ENCODE measurements around the gene INHBA. TPM values are rescaled to one million over a fixed set of nuclear protein-coding genes. Genes with fewer than 3 reads are reported as not detected.

The INHBA gene
- total RNA-seq, 1 experiment from 2014 or later, result 0.28 TPM

DNA sequence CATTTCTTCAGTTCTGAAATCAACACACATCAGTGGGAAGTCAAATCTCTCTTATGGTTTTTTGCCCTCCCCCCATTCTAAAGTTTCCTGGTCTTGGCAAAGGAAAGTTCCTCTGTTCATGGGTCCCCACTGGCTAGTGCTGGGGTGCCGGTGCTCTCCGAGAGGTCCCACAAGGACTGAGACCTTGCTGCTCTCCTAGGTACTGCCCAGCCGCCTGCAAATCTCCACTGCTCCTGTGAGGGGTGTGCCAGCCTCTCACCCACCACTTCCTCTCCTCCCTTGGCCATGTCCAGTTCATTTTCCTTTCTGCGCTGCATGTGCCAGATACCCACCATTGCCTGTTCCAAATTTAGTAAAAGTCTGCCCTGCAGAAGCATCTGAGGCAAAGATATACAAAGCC is 17.2 kb upstream of the INHBA start:
- in situ Hi-C loops (cut with HindIII; ENCODE audit: low pct_unique_long_range_greater_than_20kb, low sequenced_read_pairs) (no loop called here), intact Hi-C loops (cut with micrococcal nuclease; ENCODE audit: unreplicated experiment) (no loop called here)
- Histone ChIP-seq H3K36me3 (ENCODE audit: control insufficient read depth, insufficient read depth, low read length) (no peaks in the 10 kb centered on the region), H3K4me1 (ENCODE audit: control insufficient read depth, insufficient read depth, low read length) (no peaks in the 10 kb centered on the region), H3K9me3 (ENCODE audit: control insufficient read depth, insufficient read depth, low read depth, low read length) (no peaks in the 10 kb centered on the region), H3K27me3 (ENCODE audit: control insufficient read depth, insufficient read depth, low read length) (no peaks in the 10 kb centered on the region; the same call in 1 of the 2 replicates), H3K27ac (ENCODE audit: low read length) (no peak overlapping the region), H3K4me3 (ENCODE audit: low read depth in 2 of 2, low read length in 2 of 2) (no peak overlapping the region)
- no peak for DNase-seq (ENCODE audit: low read depth, low spot score)
- ChIA-PET CTCF (no interaction called here), POLR2A (no interaction called here)
- no peak for ATAC-seq
- TF ChIP-seq, protein P1, sequence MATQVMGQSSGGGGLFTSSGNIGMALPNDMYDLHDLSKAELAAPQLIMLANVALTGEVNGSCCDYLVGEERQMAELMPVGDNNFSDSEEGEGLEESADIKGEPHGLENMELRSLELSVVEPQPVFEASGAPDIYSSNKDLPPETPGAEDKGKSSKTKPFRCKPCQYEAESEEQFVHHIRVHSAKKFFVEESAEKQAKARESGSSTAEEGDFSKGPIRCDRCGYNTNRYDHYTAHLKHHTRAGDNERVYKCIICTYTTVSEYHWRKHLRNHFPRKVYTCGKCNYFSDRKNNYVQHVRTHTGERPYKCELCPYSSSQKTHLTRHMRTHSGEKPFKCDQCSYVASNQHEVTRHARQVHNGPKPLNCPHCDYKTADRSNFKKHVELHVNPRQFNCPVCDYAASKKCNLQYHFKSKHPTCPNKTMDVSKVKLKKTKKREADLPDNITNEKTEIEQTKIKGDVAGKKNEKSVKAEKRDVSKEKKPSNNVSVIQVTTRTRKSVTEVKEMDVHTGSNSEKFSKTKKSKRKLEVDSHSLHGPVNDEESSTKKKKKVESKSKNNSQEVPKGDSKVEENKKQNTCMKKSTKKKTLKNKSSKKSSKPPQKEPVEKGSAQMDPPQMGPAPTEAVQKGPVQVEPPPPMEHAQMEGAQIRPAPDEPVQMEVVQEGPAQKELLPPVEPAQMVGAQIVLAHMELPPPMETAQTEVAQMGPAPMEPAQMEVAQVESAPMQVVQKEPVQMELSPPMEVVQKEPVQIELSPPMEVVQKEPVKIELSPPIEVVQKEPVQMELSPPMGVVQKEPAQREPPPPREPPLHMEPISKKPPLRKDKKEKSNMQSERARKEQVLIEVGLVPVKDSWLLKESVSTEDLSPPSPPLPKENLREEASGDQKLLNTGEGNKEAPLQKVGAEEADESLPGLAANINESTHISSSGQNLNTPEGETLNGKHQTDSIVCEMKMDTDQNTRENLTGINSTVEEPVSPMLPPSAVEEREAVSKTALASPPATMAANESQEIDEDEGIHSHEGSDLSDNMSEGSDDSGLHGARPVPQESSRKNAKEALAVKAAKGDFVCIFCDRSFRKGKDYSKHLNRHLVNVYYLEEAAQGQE (IDR thresholded peaks at IDR 0.05; ENCODE audit: insufficient read depth in 1 of 2, low read depth in 2 of 2, low read length in 1 of 2), result no peak
- TF ChIP-seq POLR2AphosphoS5 (IDR thresholded peaks at IDR 0.05; ENCODE audit: low read depth, low read length) (no peak), SIN3A (IDR thresholded peaks at IDR 0.05; ENCODE audit: borderline replicate concordance, insufficient read depth, low read depth, low read length) (no peak), TCF7L2 (IDR thresholded peaks at IDR 0.05; ENCODE audit: low read depth, low read length) (no peak)
- TF ChIP-seq, protein P2, sequence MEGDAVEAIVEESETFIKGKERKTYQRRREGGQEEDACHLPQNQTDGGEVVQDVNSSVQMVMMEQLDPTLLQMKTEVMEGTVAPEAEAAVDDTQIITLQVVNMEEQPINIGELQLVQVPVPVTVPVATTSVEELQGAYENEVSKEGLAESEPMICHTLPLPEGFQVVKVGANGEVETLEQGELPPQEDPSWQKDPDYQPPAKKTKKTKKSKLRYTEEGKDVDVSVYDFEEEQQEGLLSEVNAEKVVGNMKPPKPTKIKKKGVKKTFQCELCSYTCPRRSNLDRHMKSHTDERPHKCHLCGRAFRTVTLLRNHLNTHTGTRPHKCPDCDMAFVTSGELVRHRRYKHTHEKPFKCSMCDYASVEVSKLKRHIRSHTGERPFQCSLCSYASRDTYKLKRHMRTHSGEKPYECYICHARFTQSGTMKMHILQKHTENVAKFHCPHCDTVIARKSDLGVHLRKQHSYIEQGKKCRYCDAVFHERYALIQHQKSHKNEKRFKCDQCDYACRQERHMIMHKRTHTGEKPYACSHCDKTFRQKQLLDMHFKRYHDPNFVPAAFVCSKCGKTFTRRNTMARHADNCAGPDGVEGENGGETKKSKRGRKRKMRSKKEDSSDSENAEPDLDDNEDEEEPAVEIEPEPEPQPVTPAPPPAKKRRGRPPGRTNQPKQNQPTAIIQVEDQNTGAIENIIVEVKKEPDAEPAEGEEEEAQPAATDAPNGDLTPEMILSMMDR (IDR thresholded peaks at IDR 0.05), result no peak
- no TSS peak for BruUV-seq (replicated peaks)

DNA sequence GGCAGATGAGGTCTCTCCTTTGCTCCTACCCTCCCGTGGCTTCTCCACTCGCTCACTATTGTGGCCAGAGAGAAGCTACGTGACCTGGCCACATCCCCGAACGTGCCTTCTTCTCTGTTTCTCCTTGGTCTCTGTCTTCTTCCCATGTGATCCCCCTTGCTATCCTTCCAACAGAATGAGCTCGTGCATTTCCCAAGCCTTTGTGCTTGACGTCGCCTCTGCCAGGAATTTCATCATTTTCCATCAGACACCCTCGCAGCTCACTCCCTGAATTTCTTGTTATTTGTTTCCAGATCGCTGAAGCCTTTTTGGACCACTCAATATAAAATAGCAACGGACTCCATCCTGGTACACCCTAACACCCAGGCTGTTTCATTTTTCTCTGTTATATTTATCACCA is 13.8 kb upstream of the INHBA start:
- ChIA-PET POLR2A (interaction anchor here (0.6 kb wide), 1 partner anchor 228 kb away, joined by 7 read pairs; no protein-coding TSS in a partner anchor), CTCF (no interaction called here)
- no peaks in the 10 kb centered on the region for H3K4me1 ChIP-seq (ENCODE audit: control insufficient read depth, insufficient read depth, low read length)
- H3K27me3 ChIP-seq (ENCODE audit: control insufficient read depth, insufficient read depth, low read length), result peaks cover 3% of the 10 kb centered on the region; the same call in 1 of the 2 replicates
- no TSS peak for BruUV-seq (replicated peaks)
- H3K36me3 ChIP-seq (ENCODE audit: control insufficient read depth, insufficient read depth, low read length), result no peaks in the 10 kb centered on the region
- no peak overlapping the region for H3K4me3 ChIP-seq (ENCODE audit: low read depth in 2 of 2, low read length in 2 of 2)
- DNase-seq (ENCODE audit: low read depth, low spot score), result no peak
- H3K9me3 ChIP-seq (ENCODE audit: control insufficient read depth, insufficient read depth, low read depth, low read length), result no peaks in the 10 kb centered on the region
- intact Hi-C loops (cut with micrococcal nuclease; ENCODE audit: unreplicated experiment), result no loop called here
- ATAC-seq, result no peak
- in situ Hi-C loops (cut with HindIII; ENCODE audit: low pct_unique_long_range_greater_than_20kb, low sequenced_read_pairs), result no loop called here
- H3K27ac ChIP-seq (ENCODE audit: low read length), result no peak overlapping the region
- TF ChIP-seq TCF7L2 (IDR thresholded peaks at IDR 0.05; ENCODE audit: low read depth, low read length) (no peak), SIN3A (IDR thresholded peaks at IDR 0.05; ENCODE audit: borderline replicate concordance, insufficient read depth, low read depth, low read length) (no peak), POLR2AphosphoS5 (IDR thresholded peaks at IDR 0.05; ENCODE audit: low read depth, low read length) (no peak)
- TF ChIP-seq, protein P2 (IDR thresholded peaks at IDR 0.05), result no peak
- TF ChIP-seq, protein P1 (IDR thresholded peaks at IDR 0.05; ENCODE audit: insufficient read depth in 1 of 2, low read depth in 2 of 2, low read length in 1 of 2), result no peak

All from Panc1 (cell line).